GM12872 (cell line): ENCODE results near the gene ANKS6.

Source experiments
- TF ChIP-seq, protein P1 (sequence below): IDR thresholded peaks from 3 replicates; pipeline ENCODE4 v1.5.1; 2011; ENCODE audit warnings: low read depth, mild to moderate bottlenecking, low read length, moderate library complexity; ENCODE audit not compliant: insufficient read depth

ANKS6 gene

DNA sequence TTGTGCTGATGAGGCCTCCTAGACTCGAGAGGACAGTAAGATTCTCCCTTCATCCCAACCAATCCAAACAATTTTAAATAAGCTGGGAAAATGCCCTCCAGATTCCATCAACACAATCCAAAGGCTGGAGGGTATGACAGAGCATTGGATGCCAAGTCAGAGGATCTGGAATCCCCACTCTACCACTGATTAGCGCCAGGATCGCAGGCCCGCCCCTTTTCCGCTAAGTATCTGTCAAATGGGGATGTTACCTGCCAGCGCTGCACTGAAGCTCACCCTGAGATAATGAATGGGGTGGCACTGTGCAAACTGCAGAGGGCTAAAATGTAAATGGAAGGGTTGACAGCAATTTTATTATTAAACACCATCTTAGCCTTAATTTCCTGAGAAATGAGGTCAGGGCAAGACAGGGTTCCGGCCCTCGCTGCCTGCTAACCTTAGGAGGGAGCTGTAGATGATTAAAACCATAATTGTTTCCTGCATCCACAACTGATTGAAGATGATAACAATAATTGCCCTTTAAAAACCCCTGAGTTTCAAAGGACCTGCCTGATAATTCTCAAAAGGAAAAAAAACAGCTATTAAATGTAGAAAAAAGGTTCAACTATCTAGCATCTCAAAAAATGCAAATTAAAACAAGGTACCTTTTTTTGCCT lies 56.0 kb downstream of the ANKS6 start:
- TF ChIP-seq, protein P1, sequence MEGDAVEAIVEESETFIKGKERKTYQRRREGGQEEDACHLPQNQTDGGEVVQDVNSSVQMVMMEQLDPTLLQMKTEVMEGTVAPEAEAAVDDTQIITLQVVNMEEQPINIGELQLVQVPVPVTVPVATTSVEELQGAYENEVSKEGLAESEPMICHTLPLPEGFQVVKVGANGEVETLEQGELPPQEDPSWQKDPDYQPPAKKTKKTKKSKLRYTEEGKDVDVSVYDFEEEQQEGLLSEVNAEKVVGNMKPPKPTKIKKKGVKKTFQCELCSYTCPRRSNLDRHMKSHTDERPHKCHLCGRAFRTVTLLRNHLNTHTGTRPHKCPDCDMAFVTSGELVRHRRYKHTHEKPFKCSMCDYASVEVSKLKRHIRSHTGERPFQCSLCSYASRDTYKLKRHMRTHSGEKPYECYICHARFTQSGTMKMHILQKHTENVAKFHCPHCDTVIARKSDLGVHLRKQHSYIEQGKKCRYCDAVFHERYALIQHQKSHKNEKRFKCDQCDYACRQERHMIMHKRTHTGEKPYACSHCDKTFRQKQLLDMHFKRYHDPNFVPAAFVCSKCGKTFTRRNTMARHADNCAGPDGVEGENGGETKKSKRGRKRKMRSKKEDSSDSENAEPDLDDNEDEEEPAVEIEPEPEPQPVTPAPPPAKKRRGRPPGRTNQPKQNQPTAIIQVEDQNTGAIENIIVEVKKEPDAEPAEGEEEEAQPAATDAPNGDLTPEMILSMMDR: no peak

DNA sequence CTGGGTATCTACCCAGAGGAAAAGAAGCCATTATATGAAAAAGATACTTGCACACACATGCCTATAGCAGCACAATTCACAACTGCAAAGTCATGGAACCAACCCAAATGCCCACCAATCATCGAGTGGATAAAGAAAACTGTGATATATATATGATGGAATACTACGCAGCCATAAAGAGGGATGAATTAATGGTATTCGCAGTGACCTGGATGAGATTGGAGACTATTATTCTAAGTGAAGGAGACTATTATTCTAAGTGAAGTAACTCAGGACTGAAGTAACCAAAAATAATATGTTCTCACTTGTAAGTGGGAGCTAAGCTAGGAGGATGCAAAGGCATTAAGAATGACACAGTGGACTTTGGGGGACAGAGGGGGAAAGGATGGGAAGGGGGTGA lies 57.6 kb downstream of the ANKS6 start:
- TF ChIP-seq, protein P1: no peak

DNA sequence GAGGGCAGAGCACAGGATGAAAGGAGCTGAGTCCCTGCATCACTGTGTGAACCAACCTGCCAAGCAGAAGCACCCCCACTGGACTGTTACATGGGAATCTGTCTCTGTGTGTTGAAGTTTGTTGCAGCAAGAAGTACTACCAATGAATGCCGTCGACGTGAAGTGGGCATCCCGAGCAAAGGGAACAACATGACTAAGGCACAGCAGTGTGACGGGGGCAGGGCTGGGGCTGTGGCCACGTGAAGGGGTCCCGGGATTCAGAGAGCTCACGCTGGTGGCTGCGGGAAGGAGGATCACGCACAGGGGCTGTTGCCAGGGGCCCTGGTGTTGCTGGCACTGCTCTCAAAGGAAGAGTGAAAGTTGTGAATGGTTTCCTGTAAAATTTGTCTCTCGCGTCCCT lies 60.1 kb downstream of the ANKS6 start:
- TF ChIP-seq, protein P1: no peak

DNA sequence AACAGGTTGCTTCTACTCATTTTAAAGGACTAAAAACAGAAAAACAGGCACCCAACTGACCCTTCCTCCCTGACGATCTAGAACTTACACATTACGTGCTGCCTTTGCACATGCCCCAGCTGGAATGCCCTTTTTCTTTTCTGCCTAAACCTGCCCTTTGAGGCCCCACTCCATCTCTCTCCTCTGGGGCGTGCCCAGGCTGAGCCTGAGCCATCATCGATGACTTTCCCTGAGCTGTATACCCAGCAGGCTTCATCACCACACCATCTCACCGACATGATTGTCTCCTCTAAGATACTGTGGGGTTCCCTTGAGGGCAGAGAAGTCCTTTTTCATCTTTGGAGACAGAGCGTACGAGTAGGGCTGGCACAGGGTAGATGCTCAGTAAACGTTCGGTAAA lies 63.6 kb downstream of the ANKS6 start:
- TF ChIP-seq, protein P1: no peak

DNA sequence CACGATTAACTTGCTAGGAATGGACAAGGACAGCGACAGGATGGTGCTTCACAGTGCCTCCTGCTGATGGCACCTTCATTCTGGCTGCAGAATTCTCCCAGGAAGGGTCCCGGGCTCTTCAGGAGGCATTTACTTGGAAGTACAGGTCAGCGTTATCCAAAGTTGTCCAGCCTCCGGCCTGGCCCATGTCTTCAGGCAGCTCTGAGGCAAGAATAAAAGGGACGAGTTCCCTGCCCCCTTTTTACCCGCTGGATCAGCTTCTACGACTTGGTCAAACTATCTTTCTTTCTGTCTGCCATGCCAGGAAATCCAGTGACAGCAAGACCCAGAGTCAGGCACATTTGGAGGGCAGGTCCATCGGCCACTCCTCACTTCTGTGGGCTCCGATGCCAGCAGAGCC lies 64.3 kb downstream of the ANKS6 start:
- TF ChIP-seq, protein P1: no peak

DNA sequence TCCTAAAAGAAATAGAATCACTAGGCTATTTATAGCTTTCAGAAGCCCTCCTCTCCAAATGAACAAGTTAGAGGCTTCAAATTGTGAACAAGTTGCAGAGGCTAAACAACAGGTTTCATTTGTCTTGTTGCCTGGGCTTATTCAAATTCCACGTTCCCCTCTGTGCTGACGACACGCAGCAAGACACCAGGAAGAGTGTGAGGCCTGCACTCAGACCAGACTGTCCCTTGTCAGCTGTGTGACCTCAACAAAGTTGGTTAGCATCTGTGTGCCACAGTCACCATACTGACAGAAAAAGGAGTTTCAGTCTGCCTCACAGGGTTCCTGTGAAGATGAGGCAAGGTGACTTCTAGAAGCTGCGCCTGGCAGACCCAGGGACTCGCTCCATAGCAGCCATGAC lies 65.5 kb downstream of the ANKS6 start:
- TF ChIP-seq, protein P1: no peak

DNA sequence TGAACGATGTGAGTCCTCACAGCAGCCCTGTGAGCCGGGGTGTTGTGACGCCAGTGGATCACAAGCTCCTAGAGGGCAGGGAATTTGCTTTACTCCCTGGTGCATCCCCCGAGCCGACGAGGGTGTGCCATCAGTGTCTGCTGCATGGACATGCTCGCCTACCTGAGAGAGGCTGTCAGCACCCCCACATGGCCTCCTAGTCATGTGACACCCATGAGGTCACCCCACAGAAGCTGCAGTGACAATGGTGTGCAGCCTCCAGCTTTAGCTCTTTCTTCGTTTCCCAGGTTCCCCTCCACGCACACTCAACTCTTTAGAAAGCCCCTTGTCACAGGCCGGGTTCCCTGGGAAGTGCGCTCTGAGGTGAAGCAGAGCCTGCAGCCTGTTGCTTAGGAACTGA lies 67.9 kb downstream of the ANKS6 start:
- TF ChIP-seq, protein P1: no peak
